Stimulated activated CD4-positive, alpha-beta T cell treated with anti-CD3 and anti-CD28 coated beads, Interleukin-4, amount 100 ng/mL, for 24 hours (primary cell): ENCODE results near the gene TAF11L3.
"Not testable (repeated sequence)": the region's sequence is repeated elsewhere in the genome, so short reads cannot be mapped to it uniquely, and the experiment has no call there.

ENCODE experiments used
- DNase-seq: peaks from one replicate; pipeline ENCODE4 v3.0.0-alpha.2; 2020

The TAF11L3 gene

GRCh38 chr5:17518067-17518466 is at the start of gene TAF11L3:
TAF11L3 (plus strand) TSS chr5:17518367.
- not testable (repeated sequence) for DNase-seq

GRCh38 chr5:17470064-17470463 is 48.1 kb upstream of the TAF11L3 start:
- no peak for DNase-seq

GRCh38 chr5:17475064-17475463 is 43.1 kb upstream of the TAF11L3 start:
- DNase-seq, result not testable (repeated sequence)

- DNase-seq, result no peak
Measured at GRCh38 chr5:17477043-17477442, 41.1 kb upstream of the TAF11L3 start.

GRCh38 chr5:17477573-17478265 is 40.4 kb upstream of the TAF11L3 start:
- DNase-seq, result no peak

- no peak for DNase-seq
Measured at GRCh38 chr5:17481378-17481777, 36.8 kb upstream of the TAF11L3 start.

GRCh38 chr5:17482790-17483189 is 35.4 kb upstream of the TAF11L3 start:
- no peak for DNase-seq

- not testable (repeated sequence) for DNase-seq
Measured at GRCh38 chr5:17486464-17487173, 31.5 kb upstream of the TAF11L3 start.

- no peak for DNase-seq
Measured at GRCh38 chr5:17487174-17487512, 31.0 kb upstream of the TAF11L3 start.

- DNase-seq, result not testable (repeated sequence)
Measured at GRCh38 chr5:17491257-17491656, 26.9 kb upstream of the TAF11L3 start.

GRCh38 chr5:17492770-17493169 is 25.4 kb upstream of the TAF11L3 start:
- no peak for DNase-seq

- DNase-seq, result no peak
Measured at GRCh38 chr5:17497446-17497845, 20.7 kb upstream of the TAF11L3 start.

- not testable (repeated sequence) for DNase-seq
Measured at GRCh38 chr5:17497931-17498330, 20.2 kb upstream of the TAF11L3 start, which contains the start of gene TAF11L2. TAF11L2 (plus strand) TSS chr5:17498231.

GRCh38 chr5:17511775-17512325 is 6.3 kb upstream of the TAF11L3 start:
- no peak for DNase-seq

- not testable (repeated sequence) for DNase-seq
Measured at GRCh38 chr5:17517526-17517925, 641 bp upstream of the TAF11L3 start.

- DNase-seq, result not testable (repeated sequence)
Measured at GRCh38 chr5:17519508-17519907, 1.3 kb downstream of the TAF11L3 start.

- DNase-seq, result not testable (repeated sequence)
Measured at GRCh38 chr5:17521501-17521900, 3.3 kb downstream of the TAF11L3 start, which contains the start of gene TAF11L4. TAF11L4 (plus strand) TSS chr5:17521801.

- not testable (repeated sequence) for DNase-seq
Measured at GRCh38 chr5:17524935-17525334, 6.8 kb downstream of the TAF11L3 start, which contains the start of gene TAF11L5. TAF11L5 (plus strand) TSS chr5:17525235.

GRCh38 chr5:17526504-17526903 is 8.3 kb downstream of the TAF11L3 start:
- DNase-seq, result peak; percentile 31

- not testable (repeated sequence) for DNase-seq
Measured at GRCh38 chr5:17528369-17528768, 10.2 kb downstream of the TAF11L3 start, which contains the start of gene TAF11L6. TAF11L6 (plus strand) TSS chr5:17528669.
